ENCODE data around the gene OPRM1. TPM values are rescaled to one million over a fixed set of nuclear protein-coding genes. Genes with fewer than 3 reads are reported as not detected.
"Not testable (repeated sequence)": the region's sequence is repeated elsewhere in the genome, so short reads cannot be mapped to it uniquely, and the experiment has no call there.

OPRM1 gene
- total RNA-seq, 1 experiment from 2014 or later = not detected

- DNase-seq (ENCODE audit: low read depth) = no peak
Measured at GRCh38 chr6:154238831-154239230, 199.8 kb downstream of the OPRM1 start.

GRCh38 chr6:154239392-154239791 is 200.4 kb downstream of the OPRM1 start:
- no peak for DNase-seq (ENCODE audit: low read depth)

GRCh38 chr6:154241061-154241460 is 202.0 kb downstream of the OPRM1 start:
- DNase-seq (ENCODE audit: low read depth) = not testable (repeated sequence)

- DNase-seq (ENCODE audit: low read depth) = no peak
Measured at GRCh38 chr6:154241581-154241980, 202.5 kb downstream of the OPRM1 start.

- no peak for DNase-seq (ENCODE audit: low read depth)
Measured at GRCh38 chr6:154242617-154243357, 203.7 kb downstream of the OPRM1 start.

- DNase-seq (ENCODE audit: low read depth) = no peak
Measured at GRCh38 chr6:154243793-154244750, 205.0 kb downstream of the OPRM1 start.

- DNase-seq (ENCODE audit: low read depth) = no peak
Measured at GRCh38 chr6:154245506-154245905, 206.5 kb downstream of the OPRM1 start.

GRCh38 chr6:154246723-154247118 is 207.7 kb downstream of the OPRM1 start:
- DNase-seq (ENCODE audit: low read depth) = no peak

GRCh38 chr6:154247119-154247861 is 208.2 kb downstream of the OPRM1 start:
- no peak for DNase-seq (ENCODE audit: low read depth)

- no peak for DNase-seq (ENCODE audit: low read depth)
Measured at GRCh38 chr6:154249499-154250298, 210.7 kb downstream of the OPRM1 start.

- DNase-seq (ENCODE audit: low read depth) = peak; percentile 49
Measured at GRCh38 chr6:154251116-154251515, 212.1 kb downstream of the OPRM1 start.

GRCh38 chr6:154252678-154253077 is 213.6 kb downstream of the OPRM1 start:
- DNase-seq (ENCODE audit: low read depth) = no peak

GRCh38 chr6:154257067-154257466 is 218.0 kb downstream of the OPRM1 start:
- DNase-seq (ENCODE audit: low read depth) = no peak

GRCh38 chr6:154258064-154258757 is 219.2 kb downstream of the OPRM1 start:
- DNase-seq (ENCODE audit: low read depth) = no peak

GRCh38 chr6:154261688-154262397 is 222.8 kb downstream of the OPRM1 start:
- no peak for DNase-seq (ENCODE audit: low read depth)

GRCh38 chr6:154266560-154267099 is 227.6 kb downstream of the OPRM1 start:
- no peak for DNase-seq (ENCODE audit: low read depth)

- no peak for DNase-seq (ENCODE audit: low read depth)
Measured at GRCh38 chr6:154267508-154268106, 228.6 kb downstream of the OPRM1 start.

GRCh38 chr6:154268486-154268885 is 229.4 kb downstream of the OPRM1 start:
- no peak for DNase-seq (ENCODE audit: low read depth)

GRCh38 chr6:154274168-154274567 is 235.1 kb downstream of the OPRM1 start:
- DNase-seq (ENCODE audit: low read depth) = no peak

Measured in Daoy (cell line).